K562 (cell line): ENCODE data around the gene LGR6. TPM values are rescaled to one million over a fixed set of nuclear protein-coding genes. Genes with fewer than 3 reads are reported as not detected.

Experiments
- EP400 ChIP-seq: fragments of 450-650 bp; IDR thresholded peaks from 2 replicates; pipeline ENCODE4 v1.6.1; 2017; ENCODE audit warnings: antibody characterized with exemption, mild to moderate bottlenecking, moderate library complexity
- JUN ChIP-seq, 2 experiments: sonication (generic) in 1 of 2; formaldehyde crosslinking in 1 of 2; IDR thresholded peaks; 2 replicates each; pipeline versions ENCODE4 v1.6.1 to v1.8.0; 2012 to 2022; ENCODE audit warnings: borderline replicate concordance in 2 of 2, mild to moderate bottlenecking in 2 of 2, improper control_type of control experiment in 1 of 2, low read depth in 1 of 2, low read length in 1 of 2, missing genetic modification reagents in 1 of 2
- MYNN ChIP-seq, 2 experiments: sonication (generic); formaldehyde crosslinking in 1 of 2; IDR thresholded peaks; 2 replicates each; pipeline versions ENCODE4 v1.5.0 to v1.6.1; 2016 to 2020; ENCODE audit warnings: antibody characterized with exemption in 1 of 2, missing genetic modification reagents in 1 of 2
- NFE2L1 ChIP-seq: fragments of 450-650 bp; IDR thresholded peaks from 2 replicates; pipeline ENCODE4 v1.6.1; 2016; ENCODE audit warnings: missing genetic modification characterization, low read depth, mild to moderate bottlenecking, missing compliant biosample characterization, moderate library complexity, borderline replicate concordance
- PRMT5 ChIP-seq: sonication (generic); formaldehyde crosslinking; IDR thresholded peaks from 2 replicates; pipeline ENCODE4 v1.5.0; 2020; ENCODE audit warnings: missing genetic modification reagents
- TARDBP ChIP-seq: fragments of 450-650 bp; IDR thresholded peaks from 2 replicates; pipeline ENCODE4 v1.6.1; 2016
- TCF3 ChIP-seq: sonication (generic); formaldehyde crosslinking; IDR thresholded peaks from 2 replicates; pipeline ENCODE4 v1.4.0; 2020; ENCODE audit warnings: mild to moderate bottlenecking, missing genetic modification reagents
- TOE1 ChIP-seq, 2 experiments: fragments of 450-650 bp in 1 of 2; sonication (generic) in 1 of 2; formaldehyde crosslinking in 1 of 2; IDR thresholded peaks; 2 replicates each; pipeline versions ENCODE4 v1.7.1 to v1.8.0; 2016 to 2022; ENCODE audit warnings: borderline replicate concordance in 2 of 2, mild to moderate bottlenecking in 2 of 2, antibody characterized with exemption in 1 of 2, inconsistent platforms in 1 of 2, low read depth in 1 of 2, missing genetic modification reagents in 1 of 2, moderate library complexity in 1 of 2
- polyA plus RNA-seq, 8 experiments: library from polyadenylated mRNA; depleted of rRNA in 4 of 8; stranded (reverse) in 5 of 8; unstranded in 3 of 8; fragments of >200 nt; fragmentation: Nextera tagmentation in 2 of 8; fragmentation: Illumina TruSeq in 1 of 8; extraction: Ambion mirVana in 2 of 8; extraction: Trizol in 1 of 8; gene quantifications; 2 replicates each; pipeline versions ENCODE4 v1.2.1 to v1.2.3, GENCODE V29; 2011 to 2014; ENCODE audit warnings: inconsistent platforms in 1 of 8, missing spikeins in 1 of 8
- total RNA-seq, 7 experiments: library from RNA; depleted of rRNA in 6 of 7; stranded (reverse); fragments of >200 nt in 6 of 7; fragmentation: Illumina TruSeq in 2 of 7; extraction: Trizol in 2 of 7; gene quantifications; 2 replicates each; pipeline versions ENCODE4 v1.2.1 to v1.2.3, GENCODE V29; 2011 to 2021; ENCODE audit warnings: low replicate concordance in 1 of 7
- TF ChIP-seq, protein P1 (sequence below): fragments of 200-800 bp; sonication (Bioruptor generic); IDR thresholded peaks from 2 replicates; pipeline ENCODE4 v1.6.1; 2016; ENCODE audit warnings: missing genetic modification characterization, missing compliant biosample characterization
- TF ChIP-seq, protein P2 (sequence below): fragments of 450-650 bp; IDR thresholded peaks from 2 replicates; pipeline ENCODE4 v1.6.1; 2016
- TF ChIP-seq, protein P3 (sequence below): fragments of 250-450 bp; sonication (Bioruptor Pico); IDR thresholded peaks from 2 replicates; pipeline ENCODE4 v1.4.0; 2020; ENCODE audit warnings: mild to moderate bottlenecking, moderate library complexity
- TF ChIP-seq, protein P4 (sequence below): sonication (generic); formaldehyde crosslinking; IDR thresholded peaks from 2 replicates; pipeline ENCODE4 v1.8.0; 2022; ENCODE audit warnings: mild to moderate bottlenecking, missing genetic modification reagents, borderline replicate concordance

The LGR6 gene
- total and polyA plus RNA-seq, 9 of the 15 experiments (the other 6 are each of a cell fraction or from before 2014, with no cell fraction given): 0.01 to 0.54 (median 0.17) TPM; not detected in 1

DNA sequence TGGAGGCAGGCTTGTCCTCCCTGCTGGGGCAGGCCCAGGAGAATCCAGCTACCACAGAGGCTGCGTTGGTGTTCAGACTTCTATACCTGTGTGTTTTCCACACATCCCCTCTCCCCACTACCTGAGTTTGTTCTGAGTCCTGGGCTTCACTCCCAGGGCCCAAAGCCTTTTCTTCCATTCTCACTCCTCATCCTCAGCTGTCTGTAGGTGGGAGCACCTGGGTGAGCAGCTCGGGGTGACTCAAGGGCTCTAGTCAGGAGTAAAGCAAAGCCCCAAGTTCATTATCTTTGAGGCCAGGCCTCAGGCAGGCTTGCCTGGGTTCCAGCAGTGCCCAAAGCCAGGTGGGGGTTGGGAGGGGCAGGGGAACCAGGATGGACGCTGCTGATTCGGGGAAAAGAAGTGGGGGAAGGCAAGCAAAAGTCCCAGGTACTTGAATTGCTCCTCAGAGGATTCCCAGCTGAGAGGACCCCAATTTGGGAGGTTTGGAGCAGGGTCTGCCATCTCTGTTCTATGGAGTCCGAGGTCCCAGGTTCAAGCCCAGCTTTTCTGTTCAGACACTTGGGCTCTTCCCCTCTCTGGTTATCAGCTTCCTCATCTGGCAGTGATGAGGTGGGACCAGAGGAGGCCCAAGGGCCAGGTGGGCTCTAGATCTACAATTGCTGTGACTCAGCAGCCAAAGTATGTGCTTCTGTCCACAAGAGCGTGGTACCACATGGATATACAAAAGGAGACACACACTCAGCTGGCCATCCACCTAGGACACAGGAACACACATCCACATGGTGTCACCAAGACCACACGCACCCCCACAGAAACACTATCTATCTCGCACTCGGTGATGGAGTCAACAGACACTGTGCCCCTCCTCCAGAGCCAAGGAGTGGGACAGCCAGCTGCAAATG lies 27.4 kb upstream of the LGR6 start (continued):
- TF ChIP-seq, protein P1, sequence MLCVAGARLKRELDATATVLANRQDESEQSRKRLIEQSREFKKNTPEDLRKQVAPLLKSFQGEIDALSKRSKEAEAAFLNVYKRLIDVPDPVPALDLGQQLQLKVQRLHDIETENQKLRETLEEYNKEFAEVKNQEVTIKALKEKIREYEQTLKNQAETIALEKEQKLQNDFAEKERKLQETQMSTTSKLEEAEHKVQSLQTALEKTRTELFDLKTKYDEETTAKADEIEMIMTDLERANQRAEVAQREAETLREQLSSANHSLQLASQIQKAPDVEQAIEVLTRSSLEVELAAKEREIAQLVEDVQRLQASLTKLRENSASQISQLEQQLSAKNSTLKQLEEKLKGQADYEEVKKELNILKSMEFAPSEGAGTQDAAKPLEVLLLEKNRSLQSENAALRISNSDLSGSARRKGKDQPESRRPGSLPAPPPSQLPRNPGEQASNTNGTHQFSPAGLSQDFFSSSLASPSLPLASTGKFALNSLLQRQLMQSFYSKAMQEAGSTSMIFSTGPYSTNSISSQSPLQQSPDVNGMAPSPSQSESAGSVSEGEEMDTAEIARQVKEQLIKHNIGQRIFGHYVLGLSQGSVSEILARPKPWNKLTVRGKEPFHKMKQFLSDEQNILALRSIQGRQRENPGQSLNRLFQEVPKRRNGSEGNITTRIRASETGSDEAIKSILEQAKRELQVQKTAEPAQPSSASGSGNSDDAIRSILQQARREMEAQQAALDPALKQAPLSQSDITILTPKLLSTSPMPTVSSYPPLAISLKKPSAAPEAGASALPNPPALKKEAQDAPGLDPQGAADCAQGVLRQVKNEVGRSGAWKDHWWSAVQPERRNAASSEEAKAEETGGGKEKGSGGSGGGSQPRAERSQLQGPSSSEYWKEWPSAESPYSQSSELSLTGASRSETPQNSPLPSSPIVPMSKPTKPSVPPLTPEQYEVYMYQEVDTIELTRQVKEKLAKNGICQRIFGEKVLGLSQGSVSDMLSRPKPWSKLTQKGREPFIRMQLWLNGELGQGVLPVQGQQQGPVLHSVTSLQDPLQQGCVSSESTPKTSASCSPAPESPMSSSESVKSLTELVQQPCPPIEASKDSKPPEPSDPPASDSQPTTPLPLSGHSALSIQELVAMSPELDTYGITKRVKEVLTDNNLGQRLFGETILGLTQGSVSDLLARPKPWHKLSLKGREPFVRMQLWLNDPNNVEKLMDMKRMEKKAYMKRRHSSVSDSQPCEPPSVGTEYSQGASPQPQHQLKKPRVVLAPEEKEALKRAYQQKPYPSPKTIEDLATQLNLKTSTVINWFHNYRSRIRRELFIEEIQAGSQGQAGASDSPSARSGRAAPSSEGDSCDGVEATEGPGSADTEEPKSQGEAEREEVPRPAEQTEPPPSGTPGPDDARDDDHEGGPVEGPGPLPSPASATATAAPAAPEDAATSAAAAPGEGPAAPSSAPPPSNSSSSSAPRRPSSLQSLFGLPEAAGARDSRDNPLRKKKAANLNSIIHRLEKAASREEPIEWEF: no peak
- TF ChIP-seq JUN (IDR thresholded peaks at IDR 0.05; ENCODE audit: borderline replicate concordance, low read depth, low read length) (no peak), JUN (CRISPR knock-in tag; IDR thresholded peaks at IDR 0.05; ENCODE audit: borderline replicate concordance) (no peak), EP400 (peak; percentile 25; the same call in 1 of the 2 replicates), MYNN (IDR thresholded peaks at IDR 0.05) (peak; percentile 53), MYNN (CRISPR knock-in tag; IDR thresholded peaks at IDR 0.05) (no peak), PRMT5 (no peak), NFE2L1 (tag) (no peak), TCF3 (peak; percentile 69), TOE1 (IDR thresholded peaks at IDR 0.05; ENCODE audit: borderline replicate concordance) (peak; percentile 53; the same call in 1 of the 2 replicates), TOE1 (CRISPR knock-in tag; IDR thresholded peaks at IDR 0.05; ENCODE audit: borderline replicate concordance, low read depth) (no peak), TARDBP (no peak)
- TF ChIP-seq, protein P2, sequence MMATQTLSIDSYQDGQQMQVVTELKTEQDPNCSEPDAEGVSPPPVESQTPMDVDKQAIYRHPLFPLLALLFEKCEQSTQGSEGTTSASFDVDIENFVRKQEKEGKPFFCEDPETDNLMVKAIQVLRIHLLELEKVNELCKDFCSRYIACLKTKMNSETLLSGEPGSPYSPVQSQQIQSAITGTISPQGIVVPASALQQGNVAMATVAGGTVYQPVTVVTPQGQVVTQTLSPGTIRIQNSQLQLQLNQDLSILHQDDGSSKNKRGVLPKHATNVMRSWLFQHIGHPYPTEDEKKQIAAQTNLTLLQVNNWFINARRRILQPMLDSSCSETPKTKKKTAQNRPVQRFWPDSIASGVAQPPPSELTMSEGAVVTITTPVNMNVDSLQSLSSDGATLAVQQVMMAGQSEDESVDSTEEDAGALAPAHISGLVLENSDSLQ: no peak
- TF ChIP-seq, protein P3, sequence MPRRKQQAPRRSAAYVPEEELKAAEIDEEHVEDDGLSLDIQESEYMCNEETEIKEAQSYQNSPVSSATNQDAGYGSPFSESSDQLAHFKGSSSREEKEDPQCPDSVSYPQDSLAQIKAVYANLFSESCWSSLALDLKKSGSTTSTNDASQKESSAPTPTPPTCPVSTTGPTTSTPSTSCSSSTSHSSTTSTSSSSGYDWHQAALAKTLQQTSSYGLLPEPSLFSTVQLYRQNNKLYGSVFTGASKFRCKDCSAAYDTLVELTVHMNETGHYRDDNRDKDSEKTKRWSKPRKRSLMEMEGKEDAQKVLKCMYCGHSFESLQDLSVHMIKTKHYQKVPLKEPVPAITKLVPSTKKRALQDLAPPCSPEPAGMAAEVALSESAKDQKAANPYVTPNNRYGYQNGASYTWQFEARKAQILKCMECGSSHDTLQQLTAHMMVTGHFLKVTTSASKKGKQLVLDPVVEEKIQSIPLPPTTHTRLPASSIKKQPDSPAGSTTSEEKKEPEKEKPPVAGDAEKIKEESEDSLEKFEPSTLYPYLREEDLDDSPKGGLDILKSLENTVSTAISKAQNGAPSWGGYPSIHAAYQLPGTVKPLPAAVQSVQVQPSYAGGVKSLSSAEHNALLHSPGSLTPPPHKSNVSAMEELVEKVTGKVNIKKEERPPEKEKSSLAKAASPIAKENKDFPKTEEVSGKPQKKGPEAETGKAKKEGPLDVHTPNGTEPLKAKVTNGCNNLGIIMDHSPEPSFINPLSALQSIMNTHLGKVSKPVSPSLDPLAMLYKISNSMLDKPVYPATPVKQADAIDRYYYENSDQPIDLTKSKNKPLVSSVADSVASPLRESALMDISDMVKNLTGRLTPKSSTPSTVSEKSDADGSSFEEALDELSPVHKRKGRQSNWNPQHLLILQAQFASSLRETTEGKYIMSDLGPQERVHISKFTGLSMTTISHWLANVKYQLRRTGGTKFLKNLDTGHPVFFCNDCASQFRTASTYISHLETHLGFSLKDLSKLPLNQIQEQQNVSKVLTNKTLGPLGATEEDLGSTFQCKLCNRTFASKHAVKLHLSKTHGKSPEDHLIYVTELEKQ: no peak
- TF ChIP-seq, protein P4, sequence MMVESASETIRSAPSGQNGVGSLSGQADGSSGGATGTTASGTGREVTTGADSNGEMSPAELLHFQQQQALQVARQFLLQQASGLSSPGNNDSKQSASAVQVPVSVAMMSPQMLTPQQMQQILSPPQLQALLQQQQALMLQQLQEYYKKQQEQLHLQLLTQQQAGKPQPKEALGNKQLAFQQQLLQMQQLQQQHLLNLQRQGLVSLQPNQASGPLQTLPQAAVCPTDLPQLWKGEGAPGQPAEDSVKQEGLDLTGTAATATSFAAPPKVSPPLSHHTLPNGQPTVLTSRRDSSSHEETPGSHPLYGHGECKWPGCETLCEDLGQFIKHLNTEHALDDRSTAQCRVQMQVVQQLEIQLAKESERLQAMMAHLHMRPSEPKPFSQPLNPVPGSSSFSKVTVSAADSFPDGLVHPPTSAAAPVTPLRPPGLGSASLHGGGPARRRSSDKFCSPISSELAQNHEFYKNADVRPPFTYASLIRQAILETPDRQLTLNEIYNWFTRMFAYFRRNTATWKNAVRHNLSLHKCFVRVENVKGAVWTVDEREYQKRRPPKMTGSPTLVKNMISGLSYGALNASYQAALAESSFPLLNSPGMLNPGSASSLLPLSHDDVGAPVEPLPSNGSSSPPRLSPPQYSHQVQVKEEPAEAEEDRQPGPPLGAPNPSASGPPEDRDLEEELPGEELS: no peak
